HCT116 (cell line): ENCODE measurements around the gene CCDC24.

Experiments
- CEBPB ChIP-seq: IDR thresholded peaks from 2 replicates; pipeline ENCODE4 v1.6.1; 2012; ENCODE audit warnings: low read depth
- EZH2 ChIP-seq: fragments of 200-600 bp; sonication (generic); IDR thresholded peaks from 2 replicates; pipeline ENCODE4 v1.6.1; 2017; ENCODE audit warnings: antibody characterized with exemption, mixed run types
- POLR2A ChIP-seq: IDR thresholded peaks from 2 replicates; pipeline ENCODE4 v1.7.0; 2011; ENCODE audit warnings: borderline replicate concordance; ENCODE audit not compliant: insufficient read depth, insufficient read length; ENCODE audit errors: extremely low read depth
- POLR2AphosphoS5 ChIP-seq: IDR thresholded peaks from 2 replicates; pipeline ENCODE4 v1.6.1; 2011; ENCODE audit warnings: mild to moderate bottlenecking, low read depth, low read length, moderate library complexity
- RAD21 ChIP-seq: IDR thresholded peaks from 2 replicates; pipeline ENCODE4 v1.6.1; 2012; ENCODE audit warnings: low read depth, mild to moderate bottlenecking
- SIN3A ChIP-seq: IDR thresholded peaks from 2 replicates; pipeline ENCODE4 v1.6.1; 2012; ENCODE audit warnings: low read depth
- SP1 ChIP-seq: IDR thresholded peaks from 2 replicates; pipeline ENCODE4 v1.6.1; 2012; ENCODE audit warnings: low read depth
- YY1 ChIP-seq: IDR thresholded peaks from 2 replicates; pipeline ENCODE4 v1.6.1; 2011; ENCODE audit warnings: low read length, low read depth, moderate library complexity, mild to moderate bottlenecking; ENCODE audit not compliant: insufficient replicate concordance; ENCODE audit errors: extremely low read depth
- ZFX ChIP-seq: fragments of 450-650 bp; IDR thresholded peaks from 2 replicates; pipeline ENCODE4 v1.6.1; 2017
- TF ChIP-seq, protein P1 (sequence below), 3 experiments: fragments of 200-600 bp in 1 of 3; sonication (generic) in 1 of 3; IDR thresholded peaks in 2 of 3; conservative IDR thresholded peaks in 1 of 3; 2 replicates each; pipeline ENCODE4 v1.5.1; 2012 to 2017; ENCODE audit warnings: low read depth in 2 of 3, low read length in 2 of 3, antibody characterized with exemption in 1 of 3, borderline replicate concordance in 1 of 3, control low read depth in 1 of 3, mild to moderate bottlenecking in 1 of 3, mixed read lengths in 1 of 3, mixed run types in 1 of 3, moderate library complexity in 1 of 3; ENCODE audit not compliant: insufficient read depth in 1 of 3
- TF ChIP-seq, protein P2 (sequence below): IDR thresholded peaks from 2 replicates; pipeline ENCODE4 v1.6.1; 2012; ENCODE audit warnings: low read depth
- TF ChIP-seq, protein P3 (sequence below): IDR thresholded peaks from 2 replicates; pipeline ENCODE4 v1.6.1; 2011; ENCODE audit warnings: mild to moderate bottlenecking, low read length, moderate library complexity; ENCODE audit not compliant: insufficient replicate concordance; ENCODE audit errors: extremely low read depth

DNA sequence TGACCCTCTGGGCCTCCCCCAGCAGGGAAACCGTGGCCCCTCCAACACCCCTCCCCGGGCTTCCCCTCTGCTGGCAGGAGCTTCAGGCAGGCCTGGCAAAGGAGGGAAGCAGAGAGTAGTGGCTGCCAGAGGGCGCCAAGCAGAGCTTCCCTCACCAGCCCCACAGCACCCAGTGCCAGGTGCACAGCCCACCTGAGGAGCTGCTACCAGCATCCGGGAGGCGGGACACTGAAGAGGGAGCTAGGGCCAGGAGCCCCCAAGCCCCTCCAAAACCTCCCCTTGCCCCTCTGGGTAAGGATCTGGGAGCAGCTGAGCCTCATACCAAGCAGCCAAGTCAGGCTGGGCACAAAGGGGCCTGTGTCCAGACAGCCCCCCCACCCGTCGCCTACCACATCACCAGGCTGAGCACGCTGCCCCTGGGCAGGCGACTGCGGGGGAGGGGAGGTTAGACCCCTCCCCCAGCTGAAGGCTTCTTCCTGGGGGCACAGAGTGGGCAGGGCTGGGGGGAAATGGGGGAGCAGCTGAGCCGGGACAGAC is 19.6 kb downstream of the CCDC24 start:
- TF ChIP-seq, protein P1, sequence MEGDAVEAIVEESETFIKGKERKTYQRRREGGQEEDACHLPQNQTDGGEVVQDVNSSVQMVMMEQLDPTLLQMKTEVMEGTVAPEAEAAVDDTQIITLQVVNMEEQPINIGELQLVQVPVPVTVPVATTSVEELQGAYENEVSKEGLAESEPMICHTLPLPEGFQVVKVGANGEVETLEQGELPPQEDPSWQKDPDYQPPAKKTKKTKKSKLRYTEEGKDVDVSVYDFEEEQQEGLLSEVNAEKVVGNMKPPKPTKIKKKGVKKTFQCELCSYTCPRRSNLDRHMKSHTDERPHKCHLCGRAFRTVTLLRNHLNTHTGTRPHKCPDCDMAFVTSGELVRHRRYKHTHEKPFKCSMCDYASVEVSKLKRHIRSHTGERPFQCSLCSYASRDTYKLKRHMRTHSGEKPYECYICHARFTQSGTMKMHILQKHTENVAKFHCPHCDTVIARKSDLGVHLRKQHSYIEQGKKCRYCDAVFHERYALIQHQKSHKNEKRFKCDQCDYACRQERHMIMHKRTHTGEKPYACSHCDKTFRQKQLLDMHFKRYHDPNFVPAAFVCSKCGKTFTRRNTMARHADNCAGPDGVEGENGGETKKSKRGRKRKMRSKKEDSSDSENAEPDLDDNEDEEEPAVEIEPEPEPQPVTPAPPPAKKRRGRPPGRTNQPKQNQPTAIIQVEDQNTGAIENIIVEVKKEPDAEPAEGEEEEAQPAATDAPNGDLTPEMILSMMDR (IDR thresholded peaks at IDR 0.05 in 2 of 3, conservative IDR thresholded peaks at IDR 0.05 in 1 of 3; ENCODE audit: borderline replicate concordance in 1 of 3, insufficient read depth in 1 of 3, low read depth in 2 of 3, low read length in 2 of 3), result no peak
- no peak for TF ChIP-seq POLR2A
- no peak for TF ChIP-seq SIN3A
- no peak for TF ChIP-seq YY1
- no peak for TF ChIP-seq EZH2
- TF ChIP-seq ZFX, result no peak
- TF ChIP-seq, protein P2, sequence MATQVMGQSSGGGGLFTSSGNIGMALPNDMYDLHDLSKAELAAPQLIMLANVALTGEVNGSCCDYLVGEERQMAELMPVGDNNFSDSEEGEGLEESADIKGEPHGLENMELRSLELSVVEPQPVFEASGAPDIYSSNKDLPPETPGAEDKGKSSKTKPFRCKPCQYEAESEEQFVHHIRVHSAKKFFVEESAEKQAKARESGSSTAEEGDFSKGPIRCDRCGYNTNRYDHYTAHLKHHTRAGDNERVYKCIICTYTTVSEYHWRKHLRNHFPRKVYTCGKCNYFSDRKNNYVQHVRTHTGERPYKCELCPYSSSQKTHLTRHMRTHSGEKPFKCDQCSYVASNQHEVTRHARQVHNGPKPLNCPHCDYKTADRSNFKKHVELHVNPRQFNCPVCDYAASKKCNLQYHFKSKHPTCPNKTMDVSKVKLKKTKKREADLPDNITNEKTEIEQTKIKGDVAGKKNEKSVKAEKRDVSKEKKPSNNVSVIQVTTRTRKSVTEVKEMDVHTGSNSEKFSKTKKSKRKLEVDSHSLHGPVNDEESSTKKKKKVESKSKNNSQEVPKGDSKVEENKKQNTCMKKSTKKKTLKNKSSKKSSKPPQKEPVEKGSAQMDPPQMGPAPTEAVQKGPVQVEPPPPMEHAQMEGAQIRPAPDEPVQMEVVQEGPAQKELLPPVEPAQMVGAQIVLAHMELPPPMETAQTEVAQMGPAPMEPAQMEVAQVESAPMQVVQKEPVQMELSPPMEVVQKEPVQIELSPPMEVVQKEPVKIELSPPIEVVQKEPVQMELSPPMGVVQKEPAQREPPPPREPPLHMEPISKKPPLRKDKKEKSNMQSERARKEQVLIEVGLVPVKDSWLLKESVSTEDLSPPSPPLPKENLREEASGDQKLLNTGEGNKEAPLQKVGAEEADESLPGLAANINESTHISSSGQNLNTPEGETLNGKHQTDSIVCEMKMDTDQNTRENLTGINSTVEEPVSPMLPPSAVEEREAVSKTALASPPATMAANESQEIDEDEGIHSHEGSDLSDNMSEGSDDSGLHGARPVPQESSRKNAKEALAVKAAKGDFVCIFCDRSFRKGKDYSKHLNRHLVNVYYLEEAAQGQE, result no peak
- TF ChIP-seq RAD21, result no peak
- TF ChIP-seq, protein P3, sequence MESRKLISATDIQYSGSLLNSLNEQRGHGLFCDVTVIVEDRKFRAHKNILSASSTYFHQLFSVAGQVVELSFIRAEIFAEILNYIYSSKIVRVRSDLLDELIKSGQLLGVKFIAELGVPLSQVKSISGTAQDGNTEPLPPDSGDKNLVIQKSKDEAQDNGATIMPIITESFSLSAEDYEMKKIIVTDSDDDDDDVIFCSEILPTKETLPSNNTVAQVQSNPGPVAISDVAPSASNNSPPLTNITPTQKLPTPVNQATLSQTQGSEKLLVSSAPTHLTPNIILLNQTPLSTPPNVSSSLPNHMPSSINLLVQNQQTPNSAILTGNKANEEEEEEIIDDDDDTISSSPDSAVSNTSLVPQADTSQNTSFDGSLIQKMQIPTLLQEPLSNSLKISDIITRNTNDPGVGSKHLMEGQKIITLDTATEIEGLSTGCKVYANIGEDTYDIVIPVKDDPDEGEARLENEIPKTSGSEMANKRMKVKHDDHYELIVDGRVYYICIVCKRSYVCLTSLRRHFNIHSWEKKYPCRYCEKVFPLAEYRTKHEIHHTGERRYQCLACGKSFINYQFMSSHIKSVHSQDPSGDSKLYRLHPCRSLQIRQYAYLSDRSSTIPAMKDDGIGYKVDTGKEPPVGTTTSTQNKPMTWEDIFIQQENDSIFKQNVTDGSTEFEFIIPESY, result no peak
- no peak for TF ChIP-seq SP1
- TF ChIP-seq CEBPB, result no peak
- no peak for TF ChIP-seq POLR2AphosphoS5
